GM12878 (cell line): ENCODE results near the gene ITCH. TPM values are rescaled to one million over a fixed set of nuclear protein-coding genes. Genes with fewer than 3 reads are reported as not detected.

Experiments
- ATAC-seq: fragments of 200-7000 bp; cut with Tn5 transposase; 3 replicates; pipeline ENCODE4 v1.9.1; 2020; ENCODE audit warnings: mild to moderate bottlenecking, moderate library complexity
- BruUV-seq: library from RNA; stranded (reverse); fragments of 400-500 nt; replicated peaks from 2 replicates; lab custom pipeline; 2021; lab: Mats Ljungman, UMichigan
- CTCF ChIA-PET: fragments of 300-600 bp; sonication (Branson Sonifier 250); formaldehyde crosslinking; extraction: SDS; loops from one replicate; lab custom pipeline; 2021; ENCODE audit warnings: inconsistent platforms; lab: Yijun Ruan, JAX
- POLR2A ChIA-PET: fragments of 350-600 bp; formaldehyde crosslinking; extraction: SDS; loops from one replicate; lab custom pipeline; 2021; ENCODE audit warnings: inconsistent platforms; lab: Charles Lee
- RAD21 ChIA-PET: fragments of 300-600 bp; sonication (Branson Sonifier 250); formaldehyde crosslinking; loops from one replicate; lab custom pipeline; 2023; ENCODE audit warnings: antibody characterized with exemption; ENCODE audit not compliant: unreplicated experiment; lab: Charles Lee
- SMC1A ChIA-PET: fragments of 300-600 bp; sonication (Branson Sonifier 250); formaldehyde crosslinking; loops from one replicate; lab custom pipeline; 2023; ENCODE audit not compliant: unreplicated experiment, uncharacterized antibody; lab: Charles Lee
- DNase-seq: peaks from one replicate; pipeline ENCODE4 v3.0.0-alpha.2; 2011; ENCODE audit warnings: low read depth, low spot score
- FAIRE-seq: peaks from 3 replicates; lab custom pipeline; 2011; peaks lifted over from hg19 to GRCh38; lab: Jason Lieb, UNC
- H2AFZ ChIP-seq: 2 replicates; pipeline ENCODE4 v1.6.0; 2011; ENCODE audit warnings: low read depth, low read length, control low read depth; ENCODE audit not compliant: control insufficient read depth
- H3K27ac ChIP-seq: 2 replicates; pipeline ENCODE4 v1.5.1; 2011; ENCODE audit warnings: control low read depth; ENCODE audit not compliant: control insufficient read depth, insufficient read depth
- H3K27me3 ChIP-seq, 2 experiments: replicated peaks in 1 of 2; 2 replicates each; pipeline versions ENCODE4 v1.6.0 to v1.6.1; 2011; ENCODE audit warnings: low read length in 1 of 2; ENCODE audit not compliant: control insufficient read depth in 2 of 2, insufficient read depth in 2 of 2
- H3K36me3 ChIP-seq, 2 experiments: 2 replicates each; pipeline ENCODE4 v1.5.1; 2011; ENCODE audit warnings: low read length in 1 of 2; ENCODE audit not compliant: control insufficient read depth in 2 of 2, insufficient read depth in 2 of 2
- H3K4me1 ChIP-seq: 2 replicates; pipeline ENCODE4 v1.6.1; 2011; ENCODE audit warnings: mild to moderate bottlenecking, low read length, moderate library complexity, mixed read lengths; ENCODE audit not compliant: control insufficient read depth, insufficient read depth
- H3K4me2 ChIP-seq: 2 replicates; pipeline ENCODE4 v1.6.0; 2011; ENCODE audit warnings: control low read depth; ENCODE audit not compliant: control insufficient read depth, insufficient read depth
- H3K4me3 ChIP-seq: fragments of 200-600 bp; sonication (generic); 2 replicates; pipeline ENCODE4 v1.5.1; 2016
- H3K79me2 ChIP-seq: 2 replicates; pipeline ENCODE4 v1.6.0; 2011; ENCODE audit warnings: low read length; ENCODE audit not compliant: control insufficient read depth, insufficient read depth
- H3K9ac ChIP-seq: 2 replicates; pipeline ENCODE4 v1.8.0; 2011; ENCODE audit warnings: low read length, control low read depth, mixed read lengths; ENCODE audit not compliant: control insufficient read depth, insufficient read depth
- H3K9me3 ChIP-seq: replicated peaks from 3 replicates; pipeline ENCODE4 v1.5.1; 2011; ENCODE audit warnings: mild to moderate bottlenecking, low read length; ENCODE audit not compliant: control insufficient read depth, insufficient read depth
- H4K20me1 ChIP-seq: 2 replicates; pipeline ENCODE4 v1.6.0; 2011; ENCODE audit not compliant: control insufficient read depth, insufficient read depth
- ATF7 ChIP-seq: fragments of 450-650 bp; IDR thresholded peaks from 2 replicates; pipeline ENCODE4 v1.6.1; 2016; ENCODE audit warnings: low read depth, mild to moderate bottlenecking
- BMI1 ChIP-seq: fragments of 450-650 bp; IDR thresholded peaks from 2 replicates; pipeline ENCODE4 v1.6.1; 2016; ENCODE audit warnings: mild to moderate bottlenecking, moderate library complexity, borderline replicate concordance
- EGR1 ChIP-seq, 2 experiments: IDR thresholded peaks; 1 replicate in 1 of 2; 2 replicates in 1 of 2; pipeline ENCODE4 v1.6.1; 2011 to 2012; ENCODE audit warnings: low read depth in 2 of 2, low read length in 2 of 2, borderline replicate concordance in 1 of 2, mild to moderate bottlenecking in 1 of 2, moderate library complexity in 1 of 2
- GABPA ChIP-seq: IDR thresholded peaks from 2 replicates; pipeline ENCODE4 v1.6.1; 2014; ENCODE audit warnings: antibody characterized with exemption, low read depth, mild to moderate bottlenecking, inconsistent platforms
- HDAC2 ChIP-seq: fragments of 200-600 bp; sonication (generic); IDR thresholded peaks from 2 replicates; pipeline ENCODE4 v1.6.1; 2017
- JUNB ChIP-seq: IDR thresholded peaks from 2 replicates; pipeline ENCODE4 v1.6.1; 2016; ENCODE audit warnings: antibody characterized with exemption, mild to moderate bottlenecking
- NFIC ChIP-seq: IDR thresholded peaks from 2 replicates; pipeline ENCODE4 v1.6.1; 2012; ENCODE audit warnings: low read depth, mild to moderate bottlenecking, inconsistent platforms, low read length, moderate library complexity
- NRF1 ChIP-seq: conservative IDR thresholded peaks from 2 replicates; pipeline ENCODE4 v1.6.1; 2011; ENCODE audit warnings: mild to moderate bottlenecking, low read depth, low read length, improper control_type of control experiment
- PAX5 ChIP-seq: IDR thresholded peaks from 2 replicates; pipeline ENCODE4 v1.6.1; 2011; ENCODE audit warnings: low read depth, low read length, borderline replicate concordance
- SMC3 ChIP-seq: IDR thresholded peaks from 2 replicates; pipeline ENCODE4 v1.6.1; 2011; ENCODE audit warnings: low read length, improper control_type of control experiment, borderline replicate concordance
- SP1 ChIP-seq: IDR thresholded peaks from one replicate; pipeline ENCODE4 v1.6.1; 2011; ENCODE audit warnings: low read depth, low read length
- TBL1XR1 ChIP-seq: IDR thresholded peaks from 2 replicates; pipeline ENCODE4 v1.6.1; 2012; ENCODE audit warnings: low read depth, low read length, improper control_type of control experiment
- WGBS: methylation state at CpG from one replicate; pipeline ENCODE4 v1.1.6; 2016; ENCODE audit warnings: low lambda C conversion rate; ENCODE audit not compliant: insufficient replicate concordance, insufficient coverage; ENCODE audit errors: missing lambda C conversion rate; 5-methylcytosine and 5-hydroxymethylcytosine counted together
- in situ Hi-C: fragments of 300-500 bp; cut with MboI; formaldehyde crosslinking; loops from 9 replicates; pipeline ENCODE4 v1.14.3; 2018; ENCODE audit warnings: mixed read lengths
- intact Hi-C: fragments of 100-400 bp; cut with micrococcal nuclease; formaldehyde crosslinking; loops from one replicate; pipeline ENCODE4 v1.14.2; 2022; ENCODE audit not compliant: unreplicated experiment
- polyA plus RNA-seq, 11 experiments: library from polyadenylated mRNA; depleted of rRNA in 4 of 11; unstranded in 6 of 11; stranded (reverse) in 5 of 11; fragments of >200 nt; fragmentation: Nextera tagmentation in 4 of 11; fragmentation: Illumina TruSeq in 1 of 11; extraction: Ambion mirVana in 4 of 11; extraction: Trizol in 1 of 11; gene quantifications; 1 replicate in 1 of 11; 2 replicates in 10 of 11; pipeline versions ENCODE4 v1.2.1 to v1.2.3, GENCODE V29; 2011 to 2016; ENCODE audit warnings: inconsistent platforms in 2 of 11, missing spikeins in 2 of 11, low read depth in 1 of 11
- total RNA-seq, 4 experiments: library from RNA; depleted of rRNA in 3 of 4; stranded (reverse); fragments of >200 nt in 3 of 4; fragmentation: Illumina TruSeq in 1 of 4; extraction: Trizol in 1 of 4; gene quantifications; 2 replicates each; pipeline versions ENCODE4 v1.2.1 to v1.2.3, GENCODE V29; 2013 to 2021
- TF ChIP-seq, protein P1 (sequence below): IDR thresholded peaks from 2 replicates; pipeline ENCODE4 v1.6.1; 2011; ENCODE audit warnings: low read depth, low read length, improper control_type of control experiment, borderline replicate concordance
- TF ChIP-seq, protein P2 (sequence below): IDR thresholded peaks from 2 replicates; pipeline ENCODE4 v1.6.1; 2011; ENCODE audit warnings: low read depth, mild to moderate bottlenecking, low read length, moderate library complexity, borderline replicate concordance; ENCODE audit errors: extremely low read depth
- TF ChIP-seq, protein P3 (sequence below): fragments of 150-350 bp; IDR thresholded peaks from 2 replicates; pipeline ENCODE4 v1.6.1; 2016; ENCODE audit warnings: low read depth, low read length
- TF ChIP-seq, protein P4 (sequence below): IDR thresholded peaks from 2 replicates; pipeline ENCODE4 v1.6.1; 2012; ENCODE audit warnings: low read depth, low read length, improper control_type of control experiment

The ITCH gene
- total and polyA plus RNA-seq, 10 of the 15 experiments (the other 5 are each of a cell fraction or from before 2014, with no cell fraction given), result 7.5 to 46.1 (median 21.5) TPM

DNA sequence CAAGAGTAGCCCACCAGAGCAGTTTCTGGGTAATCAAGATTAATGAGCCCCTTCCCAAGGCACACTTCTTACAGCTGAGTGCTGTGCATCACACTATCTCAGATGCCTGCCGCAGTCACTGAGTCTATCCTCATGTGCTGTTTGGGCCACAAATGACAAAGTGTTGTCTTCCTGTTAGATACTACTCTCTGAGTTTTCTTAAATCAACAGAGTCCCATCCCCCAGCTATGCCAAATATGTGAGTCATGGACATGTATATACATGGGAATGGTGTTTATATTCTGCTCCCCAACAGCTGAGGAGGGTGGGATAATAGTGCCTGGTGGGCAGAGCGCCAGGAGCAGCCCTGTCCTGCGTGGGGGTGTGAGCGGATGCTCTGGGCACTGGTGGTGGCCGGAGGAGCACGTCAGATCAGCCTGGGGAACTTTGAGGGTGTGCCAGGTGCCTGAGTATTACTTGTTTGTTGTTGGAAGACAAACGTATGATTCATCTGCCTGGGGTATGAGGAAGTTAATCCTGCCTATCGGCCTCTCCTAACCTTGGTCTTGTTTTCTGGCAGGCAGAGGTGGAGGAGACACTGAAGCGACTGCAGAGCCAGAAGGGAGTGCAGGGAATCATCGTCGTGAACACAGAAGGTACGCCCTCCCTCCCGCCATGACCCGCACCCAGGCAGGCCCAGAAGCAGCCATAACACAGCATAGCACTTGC lies 162.8 kb downstream of the ITCH start (continued):
- TF ChIP-seq, protein P1, sequence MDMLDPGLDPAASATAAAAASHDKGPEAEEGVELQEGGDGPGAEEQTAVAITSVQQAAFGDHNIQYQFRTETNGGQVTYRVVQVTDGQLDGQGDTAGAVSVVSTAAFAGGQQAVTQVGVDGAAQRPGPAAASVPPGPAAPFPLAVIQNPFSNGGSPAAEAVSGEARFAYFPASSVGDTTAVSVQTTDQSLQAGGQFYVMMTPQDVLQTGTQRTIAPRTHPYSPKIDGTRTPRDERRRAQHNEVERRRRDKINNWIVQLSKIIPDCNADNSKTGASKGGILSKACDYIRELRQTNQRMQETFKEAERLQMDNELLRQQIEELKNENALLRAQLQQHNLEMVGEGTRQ, result no peak
- no peak for TF ChIP-seq ATF7
- no peak for TF ChIP-seq JUNB
- no peak for TF ChIP-seq HDAC2

DNA sequence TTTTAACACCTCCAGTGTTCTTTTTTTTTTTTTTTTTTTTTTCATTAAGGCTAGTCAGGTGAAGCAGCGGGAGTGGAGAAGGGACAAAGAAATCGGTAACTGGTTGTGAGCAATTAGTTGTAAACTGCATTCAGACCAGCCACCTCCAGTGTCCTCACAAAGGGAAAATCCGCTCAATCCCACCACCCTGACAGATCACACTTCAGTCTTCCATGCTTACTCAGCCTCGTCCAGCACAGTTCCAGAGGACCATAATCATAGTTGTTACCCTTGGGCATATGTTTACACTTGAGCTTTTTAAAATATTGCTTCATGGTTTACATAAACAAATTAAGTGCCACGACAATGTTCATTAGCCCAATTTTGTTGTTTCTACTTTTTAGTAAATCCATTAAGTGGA lies 163.4 kb downstream of the ITCH start:
- Histone ChIP-seq H2AFZ (no peak overlapping the region), H3K4me3 (no peak overlapping the region), H3K9me3 (no peaks in the 10 kb centered on the region), H3K79me2 (peaks cover 20% of the 10 kb centered on the region), H3K36me3 (peaks cover 14 to 20% of the 10 kb centered on the region in 2 experiments; a peak in 3 of 4 replicates), H4K20me1 (peaks cover 3% of the 10 kb centered on the region; the same call in 1 of the 2 replicates), H3K4me2 (no peak overlapping the region), H3K27ac (no peak overlapping the region), H3K27me3 (no peaks in the 10 kb centered on the region), H3K4me1 (peaks cover 8% of the 10 kb centered on the region), H3K9ac (no peak overlapping the region)
- ATAC-seq (no peak), FAIRE-seq (no peak), DNase-seq (no peak)
- RAD21 ChIA-PET, result no interaction called here
- POLR2A ChIA-PET, result no interaction called here
- CTCF ChIA-PET, result interaction anchor here (0.6 to 6.2 kb wide), 2 partner anchors 173 to 213 kb away, joined by 3 to 57 read pairs; no protein-coding TSS in a partner anchor
- SMC1A ChIA-PET, result interaction anchor here (1.2 kb wide), 1 partner anchor 213 kb away, joined by 6 read pairs; no protein-coding TSS in a partner anchor
- in situ Hi-C loops (no loop called here), intact Hi-C loops (loop anchor here (10.0 kb wide), 1 partner anchor 332 kb away; no protein-coding TSS in a partner anchor)
- no TSS peak for BruUV-seq
- 93% methylated on average over 3 of the region's 5 CpGs for WGBS
- TF ChIP-seq TBL1XR1 (no peak), GABPA (no peak), SP1 (no peak), NFIC (no peak), SMC3 (no peak), NRF1 (no peak), EGR1 (IDR thresholded peaks at IDR 0.05; ENCODE audit: borderline replicate concordance in 1 of 2, low read depth in 2 of 2, low read length in 2 of 2) (no peak), PAX5 (no peak), BMI1 (no peak)
- TF ChIP-seq, protein P2, sequence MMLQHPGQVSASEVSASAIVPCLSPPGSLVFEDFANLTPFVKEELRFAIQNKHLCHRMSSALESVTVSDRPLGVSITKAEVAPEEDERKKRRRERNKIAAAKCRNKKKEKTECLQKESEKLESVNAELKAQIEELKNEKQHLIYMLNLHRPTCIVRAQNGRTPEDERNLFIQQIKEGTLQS, result no peak
- TF ChIP-seq, protein P3, sequence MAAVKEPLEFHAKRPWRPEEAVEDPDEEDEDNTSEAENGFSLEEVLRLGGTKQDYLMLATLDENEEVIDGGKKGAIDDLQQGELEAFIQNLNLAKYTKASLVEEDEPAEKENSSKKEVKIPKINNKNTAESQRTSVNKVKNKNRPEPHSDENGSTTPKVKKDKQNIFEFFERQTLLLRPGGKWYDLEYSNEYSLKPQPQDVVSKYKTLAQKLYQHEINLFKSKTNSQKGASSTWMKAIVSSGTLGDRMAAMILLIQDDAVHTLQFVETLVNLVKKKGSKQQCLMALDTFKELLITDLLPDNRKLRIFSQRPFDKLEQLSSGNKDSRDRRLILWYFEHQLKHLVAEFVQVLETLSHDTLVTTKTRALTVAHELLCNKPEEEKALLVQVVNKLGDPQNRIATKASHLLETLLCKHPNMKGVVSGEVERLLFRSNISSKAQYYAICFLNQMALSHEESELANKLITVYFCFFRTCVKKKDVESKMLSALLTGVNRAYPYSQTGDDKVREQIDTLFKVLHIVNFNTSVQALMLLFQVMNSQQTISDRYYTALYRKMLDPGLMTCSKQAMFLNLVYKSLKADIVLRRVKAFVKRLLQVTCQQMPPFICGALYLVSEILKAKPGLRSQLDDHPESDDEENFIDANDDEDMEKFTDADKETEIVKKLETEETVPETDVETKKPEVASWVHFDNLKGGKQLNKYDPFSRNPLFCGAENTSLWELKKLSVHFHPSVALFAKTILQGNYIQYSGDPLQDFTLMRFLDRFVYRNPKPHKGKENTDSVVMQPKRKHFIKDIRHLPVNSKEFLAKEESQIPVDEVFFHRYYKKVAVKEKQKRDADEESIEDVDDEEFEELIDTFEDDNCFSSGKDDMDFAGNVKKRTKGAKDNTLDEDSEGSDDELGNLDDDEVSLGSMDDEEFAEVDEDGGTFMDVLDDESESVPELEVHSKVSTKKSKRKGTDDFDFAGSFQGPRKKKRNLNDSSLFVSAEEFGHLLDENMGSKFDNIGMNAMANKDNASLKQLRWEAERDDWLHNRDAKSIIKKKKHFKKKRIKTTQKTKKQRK, result no peak
- TF ChIP-seq, protein P4, sequence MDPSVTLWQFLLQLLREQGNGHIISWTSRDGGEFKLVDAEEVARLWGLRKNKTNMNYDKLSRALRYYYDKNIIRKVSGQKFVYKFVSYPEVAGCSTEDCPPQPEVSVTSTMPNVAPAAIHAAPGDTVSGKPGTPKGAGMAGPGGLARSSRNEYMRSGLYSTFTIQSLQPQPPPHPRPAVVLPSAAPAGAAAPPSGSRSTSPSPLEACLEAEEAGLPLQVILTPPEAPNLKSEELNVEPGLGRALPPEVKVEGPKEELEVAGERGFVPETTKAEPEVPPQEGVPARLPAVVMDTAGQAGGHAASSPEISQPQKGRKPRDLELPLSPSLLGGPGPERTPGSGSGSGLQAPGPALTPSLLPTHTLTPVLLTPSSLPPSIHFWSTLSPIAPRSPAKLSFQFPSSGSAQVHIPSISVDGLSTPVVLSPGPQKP, result no peak
